H4 (cell line): ENCODE measurements around the gene RNLS. TPM values are rescaled to one million over a fixed set of nuclear protein-coding genes. Genes with fewer than 3 reads are reported as not detected.
A peak's percentile ranks its signal among the peaks of the same experiment; 100 is the strongest.
"Not testable (repeated sequence)": the region's sequence is repeated elsewhere in the genome, so short reads cannot be mapped to it uniquely, and the experiment has no call there.

Experiments
- DNase-seq: peaks from one replicate; pipeline ENCODE4 v3.0.0-alpha.2; 2015; ENCODE audit warnings: low spot score
- total RNA-seq: library from RNA; depleted of rRNA; stranded (reverse); fragments of >200 nt; shearing (Covaris generic); gene quantifications from 2 replicates; pipeline ENCODE4 v1.2.3, GENCODE V29; 2014

RNLS gene
- total RNA-seq, 1 experiment from 2014 or later, result 0.35 TPM

GRCh38 chr10:88388324-88388723 lies 194.8 kb downstream of the RNLS start:
- no peak for DNase-seq

GRCh38 chr10:88386821-88387773 lies 196.0 kb downstream of the RNLS start:
- DNase-seq, result peak; percentile 74

GRCh38 chr10:88386204-88386788 lies 196.8 kb downstream of the RNLS start:
- DNase-seq, result no peak

DNA sequence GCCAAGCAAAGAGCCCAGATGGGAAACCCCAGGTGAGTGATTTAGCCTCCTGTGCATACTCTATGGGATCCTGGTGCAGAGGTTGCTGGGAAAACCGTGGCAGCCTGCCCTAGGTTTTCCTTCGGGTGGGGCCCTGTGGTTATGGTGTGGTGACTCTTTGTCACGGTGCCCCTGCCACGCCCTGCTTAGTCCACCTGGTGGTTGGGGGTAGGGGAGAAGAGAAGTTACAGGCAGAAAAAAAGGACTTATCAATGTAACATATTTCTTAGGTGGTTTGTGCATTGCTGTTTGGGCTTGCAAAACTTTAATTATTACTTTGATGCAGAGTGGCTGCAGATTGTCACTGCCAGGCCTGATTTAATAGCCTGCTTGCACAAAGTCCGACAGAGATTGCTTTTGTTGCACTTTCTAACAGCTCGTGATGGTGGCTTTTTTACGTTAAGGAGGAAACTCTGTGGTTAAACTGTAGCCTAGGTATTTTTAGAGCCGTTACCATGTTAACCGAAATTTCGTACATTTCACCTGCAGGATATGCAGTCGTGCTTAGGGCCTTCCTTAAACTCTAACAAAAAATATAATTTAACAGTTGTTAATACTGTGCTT lies 197.4 kb downstream of the RNLS start:
- peak; percentile 72 for DNase-seq

GRCh38 chr10:88383276-88383675 lies 199.8 kb downstream of the RNLS start:
- DNase-seq, result no peak

DNA sequence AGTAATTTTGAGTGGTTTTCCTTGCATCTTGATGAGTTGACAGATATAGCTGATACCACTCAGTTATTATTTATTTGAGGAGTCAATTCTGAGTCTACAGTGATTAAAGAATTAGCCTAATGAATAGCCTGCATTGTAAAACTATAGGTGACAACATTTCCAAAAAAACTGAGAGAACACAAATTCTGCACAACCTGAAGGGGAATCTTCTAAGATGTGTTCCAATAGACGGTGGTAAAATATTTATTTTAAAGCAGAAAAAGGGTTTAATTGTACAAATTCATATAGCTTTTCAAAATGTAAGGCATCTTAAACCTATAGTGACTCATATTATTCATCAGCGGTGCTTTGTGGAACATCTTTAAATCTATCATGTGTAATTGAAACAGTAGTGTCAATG lies 200.4 kb downstream of the RNLS start:
- DNase-seq, result no peak

DNA sequence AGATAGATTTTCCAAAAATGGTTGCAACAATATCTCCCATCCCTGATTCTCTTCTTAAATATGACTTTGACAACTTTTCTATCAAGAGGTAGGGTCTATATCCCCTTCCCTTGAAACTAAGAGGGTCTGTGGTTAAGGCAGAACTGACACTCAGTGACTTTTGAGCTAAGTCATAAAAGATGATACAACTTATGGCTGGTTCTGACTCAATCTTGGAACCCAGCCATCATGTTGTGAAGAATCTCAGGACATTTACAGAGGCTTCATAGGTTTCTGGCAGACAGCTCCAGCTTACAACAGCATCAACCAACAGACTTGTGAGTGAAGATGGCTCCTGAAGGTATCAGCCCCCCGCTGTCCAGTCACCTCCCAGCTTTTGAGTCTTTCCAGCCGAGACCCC lies 203.5 kb downstream of the RNLS start:
- no peak for DNase-seq

- DNase-seq, result no peak
Observed at GRCh38 chr10:88377510-88377909, 205.6 kb downstream of the RNLS start.

GRCh38 chr10:88374392-88375175 lies 208.5 kb downstream of the RNLS start:
- DNase-seq, result peak; percentile 1

GRCh38 chr10:88372881-88373592 lies 210.1 kb downstream of the RNLS start:
- peak; percentile 0 for DNase-seq

DNA sequence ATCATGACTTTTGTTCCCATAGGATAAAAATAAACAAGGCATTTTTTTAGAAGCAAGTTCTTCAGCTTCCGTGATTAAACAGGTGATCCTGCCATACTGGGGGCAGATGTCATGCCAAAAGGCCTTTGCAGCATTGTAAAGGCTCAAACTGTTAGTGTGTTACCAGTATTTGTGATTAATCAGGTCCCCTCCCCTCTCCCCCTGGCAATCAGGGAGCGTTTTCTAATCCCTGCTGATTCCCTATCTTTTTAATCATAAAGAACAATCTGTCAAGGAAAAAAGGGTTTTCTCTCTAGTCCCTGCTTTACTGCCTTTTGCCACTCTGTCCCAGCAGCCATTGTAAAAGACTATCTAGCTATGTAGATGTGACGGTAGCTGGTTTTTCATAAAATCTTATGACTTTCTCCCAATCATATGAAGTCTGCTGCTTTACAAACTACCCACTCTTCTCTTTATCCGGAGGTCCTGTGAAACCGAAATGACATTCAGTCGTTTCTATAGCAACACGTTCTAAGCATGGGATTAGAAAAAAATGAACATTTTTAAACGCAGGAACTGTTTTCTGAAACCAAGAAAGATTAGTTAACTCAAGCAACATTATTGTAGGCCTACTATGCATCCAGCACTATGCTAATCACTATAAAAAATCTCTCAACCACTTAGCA lies 210.9 kb downstream of the RNLS start:
- peak; percentile 0 for DNase-seq

DNA sequence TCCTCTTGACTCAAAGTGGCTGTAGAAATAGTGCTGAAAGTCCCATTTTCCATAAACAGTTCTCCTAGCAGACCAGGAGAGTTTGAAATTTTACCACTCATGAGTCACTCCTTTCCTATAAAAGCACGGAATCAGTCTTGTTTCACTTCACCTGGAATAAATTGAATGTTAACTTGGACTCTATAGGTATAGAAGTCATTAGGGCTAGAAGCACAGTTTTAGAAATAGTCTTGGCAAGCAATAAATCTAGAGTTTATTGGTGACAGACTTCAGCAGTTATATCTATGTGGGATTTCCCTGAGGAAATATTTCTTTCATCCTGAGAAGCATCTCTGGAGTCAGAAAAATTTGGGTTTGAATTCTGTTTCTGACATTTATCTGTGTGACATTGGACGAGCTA lies 212.4 kb downstream of the RNLS start:
- DNase-seq, result peak; percentile 1

DNA sequence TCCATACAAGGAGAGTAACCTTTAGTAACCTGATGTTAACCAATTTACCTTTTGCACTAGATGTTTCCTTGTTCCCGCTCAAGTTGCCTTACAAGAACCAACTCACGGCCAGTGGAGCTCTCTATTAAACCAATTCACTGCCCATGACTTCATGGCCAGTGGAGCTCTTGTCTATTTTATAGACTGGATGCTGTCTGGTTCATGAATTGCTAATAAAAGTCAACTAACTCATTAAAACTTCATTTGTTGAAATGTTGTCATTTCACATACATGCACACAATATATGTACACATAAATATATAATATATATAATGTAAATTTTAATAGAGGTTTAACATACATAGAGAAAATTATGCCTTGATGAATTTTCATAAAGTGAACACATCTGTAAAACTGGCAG lies 216.3 kb downstream of the RNLS start:
- no peak for DNase-seq

DNA sequence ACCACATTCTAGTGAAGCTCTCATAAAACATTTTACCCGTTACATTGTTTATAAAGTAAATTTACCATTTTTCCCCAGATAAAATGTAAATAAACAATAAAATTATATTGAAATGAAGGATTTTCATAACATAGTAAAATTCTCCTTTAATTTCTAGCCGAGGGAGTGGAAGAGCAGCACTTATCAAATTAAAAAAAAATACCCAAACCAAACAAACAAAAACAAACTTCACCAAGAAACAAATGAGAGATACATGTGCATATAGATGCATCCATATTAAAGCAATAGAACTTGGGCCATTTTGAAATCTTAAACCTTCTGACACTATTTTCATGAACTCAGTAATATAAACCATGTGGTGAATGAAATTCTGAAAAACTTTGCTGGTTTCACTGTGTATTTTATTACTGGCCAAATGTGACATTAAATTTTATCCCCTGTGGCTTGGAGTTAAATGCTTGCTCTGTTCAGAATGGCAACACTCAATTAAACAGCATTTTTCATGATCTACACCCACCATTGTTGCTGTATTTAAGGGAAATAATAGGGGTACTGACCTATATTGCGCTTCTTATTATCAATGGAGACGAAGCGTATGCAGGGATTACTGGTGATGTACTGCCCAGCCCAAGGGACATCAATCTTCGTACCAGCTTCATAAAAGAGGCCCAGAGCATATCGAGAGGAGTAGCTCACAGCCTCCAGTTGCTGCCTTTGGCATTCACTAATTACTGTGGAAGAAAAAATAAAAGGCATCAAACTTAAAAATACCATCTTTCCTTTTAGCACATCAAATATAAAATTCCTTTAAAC lies 220.9 kb downstream of the RNLS start:
- DNase-seq, result peak; percentile 4

- DNase-seq, result peak; percentile 21
Observed at GRCh38 chr10:88361494-88361893, 221.6 kb downstream of the RNLS start.

- DNase-seq, result not testable (repeated sequence)
Observed at GRCh38 chr10:88355750-88356149, 227.4 kb downstream of the RNLS start.

GRCh38 chr10:88347597-88348304 lies 235.4 kb downstream of the RNLS start:
- DNase-seq, result no peak

- DNase-seq, result no peak
Observed at GRCh38 chr10:88347022-88347421, 236.1 kb downstream of the RNLS start.
